BJ (cell line): ENCODE measurements around the gene ALS2. TPM values are rescaled to one million over a fixed set of nuclear protein-coding genes. Genes with fewer than 3 reads are reported as not detected.

Source experiments
- CTCF ChIA-PET: fragments of 350-600 bp; formaldehyde crosslinking; extraction: SDS; loops from one replicate; lab custom pipeline; 2021; ENCODE audit warnings: antibody characterized with exemption, inconsistent platforms; lab: Yijun Ruan, JAX
- POLR2A ChIA-PET: fragments of 300-600 bp; sonication (Branson Sonifier 250); formaldehyde crosslinking; extraction: SDS; loops from one replicate; lab custom pipeline; 2021; ENCODE audit warnings: antibody characterized with exemption; lab: Charles Lee
- DNase-seq: peaks from one replicate; pipeline ENCODE4 v3.0.0-alpha.2; 2011; ENCODE audit warnings: low read depth
- H3K27me3 ChIP-seq: 2 replicates; pipeline ENCODE4 v1.6.0; 2011; ENCODE audit warnings: low read length; ENCODE audit not compliant: control insufficient read depth, insufficient read depth
- H3K36me3 ChIP-seq: 2 replicates; pipeline ENCODE4 v1.5.1; 2011; ENCODE audit warnings: low read length; ENCODE audit not compliant: control insufficient read depth, insufficient read depth
- H3K4me3 ChIP-seq: 2 replicates; pipeline ENCODE4 v1.5.1; 2011; ENCODE audit warnings: low read depth, mild to moderate bottlenecking, control low read depth, low read length
- CTCF ChIP-seq: IDR thresholded peaks from 2 replicates; pipeline ENCODE4 v1.5.1; 2011; ENCODE audit warnings: low read depth, mild to moderate bottlenecking, control low read depth, inconsistent platforms, low read length, moderate library complexity; ENCODE audit not compliant: insufficient read depth
- polyA plus RNA-seq: library from polyadenylated mRNA; depleted of rRNA; stranded (reverse); fragments of >200 nt; gene quantifications from 2 replicates; pipeline ENCODE4 v1.2.3, GENCODE V29; 2011

The ALS2 gene
- polyA plus RNA-seq, 1 experiment = 20.5 TPM

DNA sequence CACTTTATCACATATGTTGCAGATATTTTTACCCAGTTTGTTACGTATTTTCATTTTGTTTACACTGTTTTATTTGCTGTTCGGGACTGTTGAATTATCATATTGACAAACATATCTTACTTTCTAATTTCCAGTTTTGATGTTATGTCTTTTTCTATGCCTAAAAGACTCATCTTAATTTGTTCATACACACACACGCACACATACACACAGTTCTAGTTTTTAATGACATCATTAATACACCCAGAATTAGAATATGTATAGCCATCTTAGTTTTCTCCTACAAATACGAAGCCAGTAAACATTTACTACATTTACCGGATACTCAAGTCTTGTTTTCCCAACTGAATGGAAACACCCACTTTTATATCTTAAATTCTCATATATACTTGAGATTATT lies 29.2 kb downstream of the ALS2 start:
- CTCF ChIA-PET = no interaction called here
- DNase-seq = no peak
- peaks cover 3% of the 10 kb centered on the region for H3K36me3 ChIP-seq
- no peak for TF ChIP-seq CTCF
- H3K27me3 ChIP-seq = no peaks in the 10 kb centered on the region
- POLR2A ChIA-PET = no interaction called here
- H3K4me3 ChIP-seq = no peak overlapping the region

- H3K36me3 ChIP-seq = peaks cover 2% of the 10 kb centered on the region
- POLR2A ChIA-PET = no interaction called here
- CTCF ChIA-PET = no interaction called here
Observed at GRCh38 chr2:201746551-201746950, 34.2 kb downstream of the ALS2 start.

DNA sequence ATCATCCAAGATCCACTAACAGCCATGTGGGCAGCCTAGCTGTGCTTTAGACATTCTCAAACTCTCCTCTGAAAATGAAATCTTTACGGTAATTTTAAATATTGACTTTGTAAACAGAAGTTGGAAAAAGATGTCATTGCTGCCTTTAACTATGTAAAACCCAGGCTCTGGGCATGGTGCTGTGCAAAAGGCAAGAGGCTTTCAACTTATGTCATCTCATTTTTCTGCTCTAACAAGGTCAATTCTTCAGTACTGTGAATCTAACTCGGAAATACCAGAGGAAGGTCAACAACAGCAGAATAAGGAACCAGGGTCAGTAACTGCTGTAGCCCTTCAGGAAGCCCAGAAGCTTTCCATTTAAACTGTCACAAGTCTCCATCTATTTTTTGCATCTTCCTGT lies 45.2 kb downstream of the ALS2 start:
- TF ChIP-seq CTCF = no peak
- Histone ChIP-seq H3K4me3 (no peak overlapping the region), H3K36me3 (peaks cover 3% of the 10 kb centered on the region), H3K27me3 (no peaks in the 10 kb centered on the region)
- DNase-seq = no peak
- CTCF ChIA-PET = no interaction called here
- POLR2A ChIA-PET = no interaction called here

More at GRCh38 chr2:201746551-201746950, 34.2 kb downstream of the ALS2 start:
- DNase-seq = no peak
- H3K27me3 ChIP-seq = no peaks in the 10 kb centered on the region
- H3K4me3 ChIP-seq = no peak overlapping the region
- TF ChIP-seq CTCF = no peak

- POLR2A ChIA-PET = no interaction called here
- H3K36me3 ChIP-seq = peaks cover 3% of the 10 kb centered on the region
- DNase-seq = no peak
- no peak for TF ChIP-seq CTCF
- no peaks in the 10 kb centered on the region for H3K27me3 ChIP-seq
- CTCF ChIA-PET = interaction anchor here (0.6 to 0.7 kb wide), 2 partner anchors 95 to 444 kb away, joined by 3 read pairs; no protein-coding TSS in a partner anchor
- H3K4me3 ChIP-seq = no peak overlapping the region
Observed at GRCh38 chr2:201734111-201734510, 46.6 kb downstream of the ALS2 start.

DNA sequence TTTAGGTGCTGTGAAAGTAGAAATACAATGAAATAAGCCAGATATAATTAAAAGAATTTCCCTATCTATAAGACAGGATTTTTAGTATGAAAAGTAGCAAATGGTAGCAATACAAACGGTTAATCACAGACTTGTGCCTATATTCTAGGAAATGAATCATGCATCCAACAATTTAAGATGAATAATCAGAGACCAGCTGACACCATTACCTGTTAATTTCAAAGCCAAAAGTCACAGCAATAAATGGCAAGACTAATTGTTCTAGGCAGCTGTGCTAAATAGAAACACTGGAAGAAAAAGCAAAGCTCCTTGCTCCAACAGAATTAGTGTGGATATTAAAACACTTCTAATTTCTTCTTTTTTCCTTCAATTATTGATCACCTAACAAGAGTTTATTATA lies 47.2 kb downstream of the ALS2 start:
- no peak for DNase-seq
- TF ChIP-seq CTCF = no peak
- ChIA-PET CTCF (interaction anchor here (0.6 to 0.7 kb wide), 2 partner anchors 95 to 445 kb away, joined by 3 read pairs; no protein-coding TSS in a partner anchor), POLR2A (no interaction called here)
- Histone ChIP-seq H3K27me3 (no peaks in the 10 kb centered on the region), H3K4me3 (no peak overlapping the region), H3K36me3 (peaks cover 3% of the 10 kb centered on the region)
